PC-9 (cell line): ENCODE results near the gene TMEM132D. TPM values are rescaled to one million over a fixed set of nuclear protein-coding genes. Genes with fewer than 3 reads are reported as not detected.

ENCODE experiments used
- BruUV-seq: library from RNA; stranded (reverse); fragments of 400-500 nt; replicated peaks from 2 replicates; lab custom pipeline; 2021; lab: Mats Ljungman, UMichigan
- CTCF ChIA-PET: fragments of 300-600 bp; sonication (Branson Sonifier 250); formaldehyde crosslinking; loops from one replicate; lab custom pipeline; 2022; ENCODE audit warnings: antibody characterized with exemption; lab: Charles Lee
- POLR2A ChIA-PET: fragments of 300-600 bp; sonication (Branson Sonifier 250); formaldehyde crosslinking; loops from one replicate; lab custom pipeline; 2022; ENCODE audit warnings: antibody characterized with exemption; ENCODE audit not compliant: unreplicated experiment; lab: Charles Lee
- DNase-seq, 2 experiments: peaks; one replicate each; pipeline versions ENCODE4 v3.0.0 to v3.0.0-alpha.2; 2015 to 2022; ENCODE audit warnings: mixed read lengths in 1 of 2
- H2AFZ ChIP-seq: fragments of 200-600 bp; sonication (generic); 2 replicates; pipeline ENCODE4 v1.8.1; 2017; ENCODE audit warnings: antibody characterized with exemption
- H3F3A ChIP-seq: fragments of 200-600 bp; sonication (generic); 2 replicates; pipeline ENCODE4 v1.8.1; 2017; ENCODE audit warnings: antibody characterized with exemption, mild to moderate bottlenecking, low read depth; ENCODE audit not compliant: insufficient read depth
- H3K27ac ChIP-seq: fragments of 200-600 bp; sonication (generic); 2 replicates; pipeline ENCODE4 v1.6.1; 2016; ENCODE audit warnings: mixed run types
- H3K27me3 ChIP-seq: fragments of 200-600 bp; sonication (generic); 2 replicates; pipeline ENCODE4 v1.6.1; 2016; ENCODE audit warnings: low read depth, mixed run types; ENCODE audit not compliant: insufficient read depth
- H3K36me3 ChIP-seq: fragments of 200-600 bp; sonication (generic); 2 replicates; pipeline ENCODE4 v1.6.1; 2016; ENCODE audit warnings: low read depth, mixed run types
- H3K4me1 ChIP-seq: fragments of 200-600 bp; sonication (generic); replicated peaks from 2 replicates; pipeline ENCODE4 v1.6.1; 2016; ENCODE audit warnings: mixed run types; ENCODE audit not compliant: insufficient read depth
- H3K4me2 ChIP-seq: fragments of 200-600 bp; sonication (generic); 2 replicates; pipeline ENCODE4 v1.6.1; 2017; ENCODE audit warnings: mixed run types
- H3K4me3 ChIP-seq: fragments of 200-600 bp; sonication (generic); 2 replicates; pipeline ENCODE4 v1.6.1; 2016; ENCODE audit warnings: mixed run types
- H3K79me2 ChIP-seq: fragments of 200-600 bp; sonication (generic); 2 replicates; pipeline ENCODE4 v1.6.1; 2017; ENCODE audit warnings: low read depth, mixed run types
- H3K9me2 ChIP-seq: fragments of 200-600 bp; sonication (generic); 2 replicates; pipeline ENCODE4 v1.8.1; 2017; ENCODE audit warnings: mild to moderate bottlenecking; ENCODE audit not compliant: insufficient read depth
- H3K9me3 ChIP-seq: fragments of 200-600 bp; sonication (generic); 2 replicates; pipeline ENCODE4 v1.8.1; 2016; ENCODE audit warnings: low read depth; ENCODE audit not compliant: insufficient read depth
- H4K20me1 ChIP-seq: fragments of 200-600 bp; sonication (generic); 2 replicates; pipeline ENCODE4 v1.8.1; 2017; ENCODE audit not compliant: insufficient read depth
- EZH2 ChIP-seq: fragments of 200-600 bp; sonication (generic); IDR thresholded peaks from 2 replicates; pipeline ENCODE4 v1.8.0; 2017; ENCODE audit warnings: antibody characterized with exemption, low read depth
- intact Hi-C: fragments of 100-400 bp; cut with micrococcal nuclease; formaldehyde crosslinking; loops from one replicate; pipeline ENCODE4 v1.10.0; 2022; ENCODE audit not compliant: unreplicated experiment
- total RNA-seq: library from RNA; stranded (reverse); gene quantifications from 2 replicates; pipeline ENCODE4 v1.2.3, GENCODE V29; 2021
- TF ChIP-seq, protein P1 (sequence below): fragments of 200-600 bp; sonication (generic); conservative IDR thresholded peaks from 2 replicates; pipeline ENCODE4 v1.6.1; 2017; ENCODE audit warnings: mixed run types, antibody characterized with exemption, mild to moderate bottlenecking, moderate library complexity

TMEM132D gene
- total RNA-seq, 1 experiment from 2014 or later, result not detected

DNA sequence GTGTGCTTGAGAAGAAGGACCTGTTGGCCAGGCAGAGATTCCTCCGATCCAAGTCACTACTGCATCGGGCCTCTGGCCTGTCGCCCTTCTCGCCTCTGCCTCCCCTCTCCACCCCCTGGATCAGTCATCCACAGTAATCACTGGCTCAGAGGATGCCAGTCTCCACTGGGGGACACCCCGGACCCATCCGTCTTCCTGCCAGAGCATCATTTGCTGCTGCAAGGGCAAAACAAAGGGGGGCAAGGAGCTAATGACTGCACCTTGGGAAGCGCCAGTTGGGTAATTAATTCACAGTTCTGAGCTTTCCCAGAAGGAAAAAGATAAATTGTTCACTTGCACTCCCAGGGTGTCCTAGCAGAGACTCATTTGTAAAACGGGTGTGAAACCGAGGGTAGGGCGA lies 835.1 kb downstream of the TMEM132D start:
- Histone ChIP-seq H3K9me2 (no peaks in the 10 kb centered on the region), H3K4me1 (no peaks in the 10 kb centered on the region), H2AFZ (no peak overlapping the region), H4K20me1 (no peaks in the 10 kb centered on the region), H3F3A (no peaks in the 10 kb centered on the region), H3K4me2 (no peak overlapping the region), H3K27me3 (peaks cover 36% of the 10 kb centered on the region; the same call in 1 of the 2 replicates), H3K36me3 (no peaks in the 10 kb centered on the region), H3K4me3 (no peak overlapping the region), H3K27ac (no peak overlapping the region), H3K9me3 (no peaks in the 10 kb centered on the region), H3K79me2 (no peaks in the 10 kb centered on the region)
- DNase-seq, result no peak
- intact Hi-C loops, result no loop called here
- CTCF ChIA-PET, result no interaction called here
- TF ChIP-seq EZH2, result no peak
- TF ChIP-seq, protein P1, sequence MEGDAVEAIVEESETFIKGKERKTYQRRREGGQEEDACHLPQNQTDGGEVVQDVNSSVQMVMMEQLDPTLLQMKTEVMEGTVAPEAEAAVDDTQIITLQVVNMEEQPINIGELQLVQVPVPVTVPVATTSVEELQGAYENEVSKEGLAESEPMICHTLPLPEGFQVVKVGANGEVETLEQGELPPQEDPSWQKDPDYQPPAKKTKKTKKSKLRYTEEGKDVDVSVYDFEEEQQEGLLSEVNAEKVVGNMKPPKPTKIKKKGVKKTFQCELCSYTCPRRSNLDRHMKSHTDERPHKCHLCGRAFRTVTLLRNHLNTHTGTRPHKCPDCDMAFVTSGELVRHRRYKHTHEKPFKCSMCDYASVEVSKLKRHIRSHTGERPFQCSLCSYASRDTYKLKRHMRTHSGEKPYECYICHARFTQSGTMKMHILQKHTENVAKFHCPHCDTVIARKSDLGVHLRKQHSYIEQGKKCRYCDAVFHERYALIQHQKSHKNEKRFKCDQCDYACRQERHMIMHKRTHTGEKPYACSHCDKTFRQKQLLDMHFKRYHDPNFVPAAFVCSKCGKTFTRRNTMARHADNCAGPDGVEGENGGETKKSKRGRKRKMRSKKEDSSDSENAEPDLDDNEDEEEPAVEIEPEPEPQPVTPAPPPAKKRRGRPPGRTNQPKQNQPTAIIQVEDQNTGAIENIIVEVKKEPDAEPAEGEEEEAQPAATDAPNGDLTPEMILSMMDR, result no peak
- POLR2A ChIA-PET, result no interaction called here
- no TSS peak for BruUV-seq

DNA sequence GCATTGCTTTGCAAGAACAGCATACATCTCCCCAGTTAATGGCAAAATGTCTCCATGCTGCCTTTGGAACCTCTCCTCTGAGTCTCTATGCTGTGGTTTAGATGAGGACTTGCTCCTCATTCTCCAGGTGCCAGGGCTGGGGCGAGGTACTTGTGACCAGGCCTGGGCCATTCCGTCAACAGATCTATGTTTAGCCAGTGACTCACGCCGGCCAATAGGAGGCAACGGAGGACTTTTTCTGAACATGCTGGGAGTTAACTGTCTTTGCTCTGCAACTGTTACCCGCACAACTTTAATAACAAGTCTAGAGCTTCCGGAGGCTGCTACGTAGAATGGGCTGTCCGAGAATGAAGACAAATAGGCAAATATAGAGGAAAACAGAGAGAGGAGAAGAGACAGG lies 836.3 kb downstream of the TMEM132D start:
- H3K9me2 ChIP-seq, result no peaks in the 10 kb centered on the region
- POLR2A ChIA-PET, result no interaction called here
- no peak overlapping the region for H3K4me2 ChIP-seq
- no peaks in the 10 kb centered on the region for H3K9me3 ChIP-seq
- H3K79me2 ChIP-seq, result no peaks in the 10 kb centered on the region
- CTCF ChIA-PET, result no interaction called here
- no peak overlapping the region for H3K4me3 ChIP-seq
- TF ChIP-seq, protein P1, result no peak
- TF ChIP-seq EZH2, result no peak
- BruUV-seq, result no TSS peak
- H3K27ac ChIP-seq, result no peak overlapping the region
- H3K4me1 ChIP-seq, result no peaks in the 10 kb centered on the region
- H2AFZ ChIP-seq, result no peak overlapping the region
- H3K27me3 ChIP-seq, result peaks cover 26% of the 10 kb centered on the region; the same call in 1 of the 2 replicates
- no peak for DNase-seq
- no peaks in the 10 kb centered on the region for H3K36me3 ChIP-seq
- no peaks in the 10 kb centered on the region for H3F3A ChIP-seq
- no peaks in the 10 kb centered on the region; the same call in 1 of the 2 replicates for H4K20me1 ChIP-seq
- intact Hi-C loops, result no loop called here

DNA sequence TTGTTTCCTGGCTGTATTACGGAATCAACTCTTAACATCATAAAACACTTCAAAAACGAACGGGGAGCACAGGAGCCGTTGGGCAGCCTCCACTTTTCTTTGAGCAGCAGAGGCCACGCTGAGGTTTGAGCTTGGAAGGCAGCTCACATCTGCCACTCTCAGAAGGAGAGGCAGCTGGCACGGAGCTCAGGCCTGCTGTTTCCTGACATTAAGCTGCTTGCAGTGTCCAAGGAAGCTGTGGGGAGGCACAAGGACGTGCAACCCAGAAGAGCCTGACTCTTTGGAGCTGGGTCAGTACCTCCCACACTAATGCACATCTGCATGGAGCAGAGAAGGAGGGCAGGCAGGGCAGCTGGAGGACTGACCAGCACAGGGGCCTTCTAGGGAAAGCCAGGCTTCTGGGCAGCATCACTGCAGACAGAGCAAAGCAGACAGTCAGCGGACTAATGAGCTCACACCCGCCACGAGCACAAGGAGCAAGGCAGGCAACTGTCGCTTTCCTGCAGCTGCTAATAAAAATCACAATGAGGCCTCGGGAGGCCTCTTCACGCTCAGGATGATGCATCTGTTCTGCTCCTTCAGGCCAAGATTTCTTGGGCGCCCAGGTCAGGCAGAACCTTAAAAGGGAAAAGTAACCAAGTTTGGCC lies 839.5 kb downstream of the TMEM132D start:
- H3K79me2 ChIP-seq, result no peaks in the 10 kb centered on the region
- TF ChIP-seq, protein P1, result no peak
- no peak for TF ChIP-seq EZH2

More for the DNA sequence above, 839.5 kb downstream of the TMEM132D start:
- intact Hi-C loops, result no loop called here
- Histone ChIP-seq H3K9me3 (no peaks in the 10 kb centered on the region), H3K27me3 (peaks cover 17% of the 10 kb centered on the region; the same call in 1 of the 2 replicates), H3K4me3 (no peak overlapping the region), H3K36me3 (no peaks in the 10 kb centered on the region), H2AFZ (no peak overlapping the region), H3K27ac (no peak overlapping the region), H3F3A (no peaks in the 10 kb centered on the region), H4K20me1 (no peaks in the 10 kb centered on the region; the same call in 1 of the 2 replicates), H3K4me1 (no peaks in the 10 kb centered on the region), H3K9me2 (no peaks in the 10 kb centered on the region), H3K4me2 (no peak overlapping the region)
- ChIA-PET CTCF (no interaction called here), POLR2A (no interaction called here)
- BruUV-seq, result no TSS peak
- no peak for DNase-seq
